Liver (tissue), 9 donors: ENCODE measurements around the gene MPRIP. TPM values are rescaled to one million over a fixed set of nuclear protein-coding genes. Genes with fewer than 3 reads are reported as not detected.

ENCODE experiments used
- DNase-seq: peaks from one replicate; pipeline ENCODE4 v3.0.0-alpha.2; 2017; ENCODE audit warnings: low spot score
- H3K27ac ChIP-seq, 2 donors: one replicate each; pipeline ENCODE4 v1.7.0; 2013; ENCODE audit warnings: inconsistent platforms in 2 of 2, low read length in 2 of 2, control low read depth in 1 of 2, low read depth in 1 of 2, mild to moderate bottlenecking in 1 of 2
- H3K27me3 ChIP-seq, 4 donors: one replicate each; pipeline versions ENCODE4 v1.6.1 to v1.7.0; 2013; ENCODE audit warnings: low read length in 3 of 4, inconsistent platforms in 1 of 4, mild to moderate bottlenecking in 1 of 4, moderate library complexity in 1 of 4; ENCODE audit not compliant: control insufficient read depth in 4 of 4, insufficient read depth in 4 of 4
- H3K36me3 ChIP-seq, 4 donors: one replicate each; pipeline versions ENCODE4 v1.6.1 to v1.7.0; 2013; ENCODE audit warnings: low read length in 3 of 4, mild to moderate bottlenecking in 3 of 4, low read depth in 1 of 4, moderate library complexity in 1 of 4; ENCODE audit not compliant: control insufficient read depth in 4 of 4, insufficient read depth in 3 of 4
- H3K4me1 ChIP-seq, 4 donors: one replicate each; pipeline versions ENCODE4 v1.6.1 to v1.7.0; 2013; ENCODE audit warnings: low read length in 3 of 4, mild to moderate bottlenecking in 3 of 4, moderate library complexity in 1 of 4; ENCODE audit not compliant: control insufficient read depth in 4 of 4, insufficient read depth in 4 of 4
- H3K4me3 ChIP-seq, 3 donors: one replicate each; pipeline versions ENCODE4 v1.6.1 to v1.7.0; 2013; ENCODE audit warnings: low read length in 3 of 3, control low read depth in 1 of 3, low read depth in 1 of 3, mild to moderate bottlenecking in 1 of 3
- H3K9ac ChIP-seq, 2 donors: one replicate each; pipeline ENCODE4 v1.7.0; 2013; ENCODE audit warnings: low read length in 2 of 2, mild to moderate bottlenecking in 2 of 2, moderate library complexity in 2 of 2, control low read depth in 1 of 2, low read depth in 1 of 2
- H3K9me3 ChIP-seq, 4 donors: one replicate each; pipeline versions ENCODE4 v1.6.1 to v1.7.0; 2013; ENCODE audit warnings: low read length in 3 of 4; ENCODE audit not compliant: control insufficient read depth in 4 of 4
- EGR1 ChIP-seq, 2 donors: IDR thresholded peaks; 2 replicates each; pipeline ENCODE4 v1.6.1; 2016 to 2018; ENCODE audit warnings: antibody characterized with exemption in 2 of 2, low read depth in 2 of 2
- GABPA ChIP-seq, 2 donors: IDR thresholded peaks in 1 of 2; conservative IDR thresholded peaks in 1 of 2; 2 replicates each; pipeline ENCODE4 v1.6.1; 2016; ENCODE audit warnings: antibody characterized with exemption in 2 of 2, mild to moderate bottlenecking in 1 of 2, moderate library complexity in 1 of 2
- HNF4A ChIP-seq, 2 donors: conservative IDR thresholded peaks; 2 replicates each; pipeline ENCODE4 v1.6.1; 2016; ENCODE audit warnings: antibody characterized with exemption in 2 of 2, mild to moderate bottlenecking in 2 of 2
- HNF4G ChIP-seq: IDR thresholded peaks from 2 replicates; pipeline ENCODE4 v1.6.1; 2016; ENCODE audit warnings: antibody characterized with exemption
- JUND ChIP-seq, 2 donors: IDR thresholded peaks; 2 replicates each; pipeline ENCODE4 v1.6.1; 2016; ENCODE audit warnings: antibody characterized with exemption in 2 of 2
- NR2F2 ChIP-seq: IDR thresholded peaks from 2 replicates; pipeline ENCODE4 v1.6.1; 2016; ENCODE audit warnings: antibody characterized with exemption
- RAD21 ChIP-seq, 2 donors: IDR thresholded peaks; 2 replicates each; pipeline ENCODE4 v1.6.1; 2016; ENCODE audit warnings: antibody characterized with exemption in 2 of 2, mild to moderate bottlenecking in 2 of 2
- SP1 ChIP-seq: IDR thresholded peaks from 2 replicates; pipeline ENCODE4 v1.6.1; 2018; ENCODE audit warnings: antibody characterized with exemption, mild to moderate bottlenecking
- TAF1 ChIP-seq: conservative IDR thresholded peaks from 2 replicates; pipeline ENCODE4 v1.6.1; 2016; ENCODE audit warnings: antibody characterized with exemption, mild to moderate bottlenecking
- YY1 ChIP-seq: IDR thresholded peaks from 2 replicates; pipeline ENCODE4 v1.6.1; 2016; ENCODE audit warnings: antibody characterized with exemption, mild to moderate bottlenecking
- WGBS: extraction: QIAGEN DNeasy Blood & Tissue Kit; methylation state at CpG from one replicate; pipeline ENCODE4 v1.1.7; 2013; 5-methylcytosine and 5-hydroxymethylcytosine counted together
- polyA plus RNA-seq, 2 donors: library from polyadenylated mRNA; stranded (reverse) in 1 of 2; unstranded in 1 of 2; fragments of 200-250 nt in 1 of 2; fragments of >200 nt in 1 of 2; fragmentation: Nextera tagmentation in 1 of 2; extraction: Ambion mirVana in 1 of 2; gene quantifications; one replicate each; pipeline versions ENCODE4 v1.2.1 to v1.2.3, GENCODE V29; 2013 to 2015
- total RNA-seq, 2 donors: library from RNA; depleted of rRNA; stranded (reverse); fragments of >200 nt; gene quantifications; one replicate each; pipeline ENCODE4 v1.2.3, GENCODE V29; 2014
- TF ChIP-seq, protein P1 (sequence below): IDR thresholded peaks from 2 replicates; pipeline ENCODE4 v1.6.1; 2016; ENCODE audit warnings: antibody characterized with exemption, mild to moderate bottlenecking
- TF ChIP-seq, protein P2 (sequence below): fragments of 150-350 bp; IDR thresholded peaks from 2 replicates; pipeline ENCODE4 v1.5.1; 2017; ENCODE audit warnings: improper control_type of control experiment, low read depth, low read length; ENCODE audit not compliant: missing input control
- TF ChIP-seq, protein P3 (sequence below): IDR thresholded peaks from 2 replicates; pipeline ENCODE4 v1.6.1; 2016; ENCODE audit warnings: antibody characterized with exemption
- donor health status: healthy.
- donor health status: healthy.
- donor health status: healthy.
- donor health status: healthy.
- donor health status: healthy.

Gene MPRIP
- total and polyA plus RNA-seq, 4 donors, result 21.2 to 61.9 (median 34.7) TPM

DNA sequence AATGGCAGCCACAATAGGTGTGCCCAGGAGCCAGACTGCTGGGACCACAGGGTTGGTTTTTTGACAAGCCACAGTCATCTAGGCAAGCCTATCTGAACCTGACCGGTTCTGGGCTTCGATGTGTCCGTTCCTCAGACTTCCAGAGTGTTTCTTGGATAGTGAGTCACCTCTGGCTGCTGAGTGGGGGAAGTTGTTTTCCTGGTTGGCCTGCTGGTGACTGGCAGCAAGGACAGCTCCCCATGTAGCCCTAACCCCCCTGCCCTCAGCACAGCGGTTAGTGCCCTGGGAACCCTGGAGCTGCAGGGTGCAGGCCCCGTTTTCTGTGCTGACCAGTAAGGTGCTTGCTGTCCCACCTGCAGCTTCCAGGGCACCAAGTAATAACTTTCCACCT lies 98.3 kb downstream of the MPRIP start (continued):
- TF ChIP-seq, protein P1, sequence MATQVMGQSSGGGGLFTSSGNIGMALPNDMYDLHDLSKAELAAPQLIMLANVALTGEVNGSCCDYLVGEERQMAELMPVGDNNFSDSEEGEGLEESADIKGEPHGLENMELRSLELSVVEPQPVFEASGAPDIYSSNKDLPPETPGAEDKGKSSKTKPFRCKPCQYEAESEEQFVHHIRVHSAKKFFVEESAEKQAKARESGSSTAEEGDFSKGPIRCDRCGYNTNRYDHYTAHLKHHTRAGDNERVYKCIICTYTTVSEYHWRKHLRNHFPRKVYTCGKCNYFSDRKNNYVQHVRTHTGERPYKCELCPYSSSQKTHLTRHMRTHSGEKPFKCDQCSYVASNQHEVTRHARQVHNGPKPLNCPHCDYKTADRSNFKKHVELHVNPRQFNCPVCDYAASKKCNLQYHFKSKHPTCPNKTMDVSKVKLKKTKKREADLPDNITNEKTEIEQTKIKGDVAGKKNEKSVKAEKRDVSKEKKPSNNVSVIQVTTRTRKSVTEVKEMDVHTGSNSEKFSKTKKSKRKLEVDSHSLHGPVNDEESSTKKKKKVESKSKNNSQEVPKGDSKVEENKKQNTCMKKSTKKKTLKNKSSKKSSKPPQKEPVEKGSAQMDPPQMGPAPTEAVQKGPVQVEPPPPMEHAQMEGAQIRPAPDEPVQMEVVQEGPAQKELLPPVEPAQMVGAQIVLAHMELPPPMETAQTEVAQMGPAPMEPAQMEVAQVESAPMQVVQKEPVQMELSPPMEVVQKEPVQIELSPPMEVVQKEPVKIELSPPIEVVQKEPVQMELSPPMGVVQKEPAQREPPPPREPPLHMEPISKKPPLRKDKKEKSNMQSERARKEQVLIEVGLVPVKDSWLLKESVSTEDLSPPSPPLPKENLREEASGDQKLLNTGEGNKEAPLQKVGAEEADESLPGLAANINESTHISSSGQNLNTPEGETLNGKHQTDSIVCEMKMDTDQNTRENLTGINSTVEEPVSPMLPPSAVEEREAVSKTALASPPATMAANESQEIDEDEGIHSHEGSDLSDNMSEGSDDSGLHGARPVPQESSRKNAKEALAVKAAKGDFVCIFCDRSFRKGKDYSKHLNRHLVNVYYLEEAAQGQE, result no peak
- TF ChIP-seq GABPA (IDR thresholded peaks at IDR 0.05 in 1 of 2, conservative IDR thresholded peaks at IDR 0.05 in 1 of 2), result no peak
- no peak for TF ChIP-seq JUND (IDR thresholded peaks at IDR 0.05)
- TF ChIP-seq TAF1, result no peak

DNA sequence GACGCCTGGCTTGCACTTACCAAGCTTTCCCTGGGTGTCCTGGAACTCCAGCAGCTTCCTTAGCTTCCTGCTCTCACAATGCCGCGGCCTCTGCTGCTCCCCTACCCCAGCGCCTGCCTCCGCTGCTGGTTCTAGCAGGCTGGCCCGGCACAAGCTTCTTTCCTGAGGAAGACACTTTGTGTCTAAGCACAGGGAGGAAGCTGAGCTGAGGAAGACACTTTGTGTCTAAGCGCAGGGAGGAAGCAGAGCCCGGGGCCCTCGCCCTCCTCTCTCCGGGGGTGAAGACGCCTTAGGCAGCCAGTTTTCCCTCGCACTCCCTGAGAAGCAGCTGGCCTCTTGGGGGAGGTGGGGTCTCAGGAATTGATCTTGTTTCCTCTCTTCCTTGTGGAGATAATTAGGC lies 99.0 kb downstream of the MPRIP start:
- Histone ChIP-seq H3K27ac (no peak overlapping the region), H3K9me3 (no peaks in the 10 kb centered on the region), H3K9ac (no peak overlapping the region), H3K36me3 (peaks cover 6 to 75% (median 28%) of the 10 kb centered on the region in 4 donors), H3K4me1 (no peaks in the 10 kb centered on the region), H3K27me3 (no peaks in the 10 kb centered on the region), H3K4me3 (no peak overlapping the region)
- 73% methylated on average over 12 of the region's 12 CpGs for WGBS
- TF ChIP-seq HNF4G (no peak), JUND (IDR thresholded peaks at IDR 0.05) (no peak), RAD21 (IDR thresholded peaks at IDR 0.05) (no peak), YY1 (no peak), NR2F2 (no peak), GABPA (IDR thresholded peaks at IDR 0.05 in 1 of 2, conservative IDR thresholded peaks at IDR 0.05 in 1 of 2) (no peak), TAF1 (no peak)
- TF ChIP-seq, protein P2, sequence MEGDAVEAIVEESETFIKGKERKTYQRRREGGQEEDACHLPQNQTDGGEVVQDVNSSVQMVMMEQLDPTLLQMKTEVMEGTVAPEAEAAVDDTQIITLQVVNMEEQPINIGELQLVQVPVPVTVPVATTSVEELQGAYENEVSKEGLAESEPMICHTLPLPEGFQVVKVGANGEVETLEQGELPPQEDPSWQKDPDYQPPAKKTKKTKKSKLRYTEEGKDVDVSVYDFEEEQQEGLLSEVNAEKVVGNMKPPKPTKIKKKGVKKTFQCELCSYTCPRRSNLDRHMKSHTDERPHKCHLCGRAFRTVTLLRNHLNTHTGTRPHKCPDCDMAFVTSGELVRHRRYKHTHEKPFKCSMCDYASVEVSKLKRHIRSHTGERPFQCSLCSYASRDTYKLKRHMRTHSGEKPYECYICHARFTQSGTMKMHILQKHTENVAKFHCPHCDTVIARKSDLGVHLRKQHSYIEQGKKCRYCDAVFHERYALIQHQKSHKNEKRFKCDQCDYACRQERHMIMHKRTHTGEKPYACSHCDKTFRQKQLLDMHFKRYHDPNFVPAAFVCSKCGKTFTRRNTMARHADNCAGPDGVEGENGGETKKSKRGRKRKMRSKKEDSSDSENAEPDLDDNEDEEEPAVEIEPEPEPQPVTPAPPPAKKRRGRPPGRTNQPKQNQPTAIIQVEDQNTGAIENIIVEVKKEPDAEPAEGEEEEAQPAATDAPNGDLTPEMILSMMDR, result no peak
- TF ChIP-seq, protein P3, sequence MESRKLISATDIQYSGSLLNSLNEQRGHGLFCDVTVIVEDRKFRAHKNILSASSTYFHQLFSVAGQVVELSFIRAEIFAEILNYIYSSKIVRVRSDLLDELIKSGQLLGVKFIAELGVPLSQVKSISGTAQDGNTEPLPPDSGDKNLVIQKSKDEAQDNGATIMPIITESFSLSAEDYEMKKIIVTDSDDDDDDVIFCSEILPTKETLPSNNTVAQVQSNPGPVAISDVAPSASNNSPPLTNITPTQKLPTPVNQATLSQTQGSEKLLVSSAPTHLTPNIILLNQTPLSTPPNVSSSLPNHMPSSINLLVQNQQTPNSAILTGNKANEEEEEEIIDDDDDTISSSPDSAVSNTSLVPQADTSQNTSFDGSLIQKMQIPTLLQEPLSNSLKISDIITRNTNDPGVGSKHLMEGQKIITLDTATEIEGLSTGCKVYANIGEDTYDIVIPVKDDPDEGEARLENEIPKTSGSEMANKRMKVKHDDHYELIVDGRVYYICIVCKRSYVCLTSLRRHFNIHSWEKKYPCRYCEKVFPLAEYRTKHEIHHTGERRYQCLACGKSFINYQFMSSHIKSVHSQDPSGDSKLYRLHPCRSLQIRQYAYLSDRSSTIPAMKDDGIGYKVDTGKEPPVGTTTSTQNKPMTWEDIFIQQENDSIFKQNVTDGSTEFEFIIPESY, result no peak
- DNase-seq, result no peak

DNA sequence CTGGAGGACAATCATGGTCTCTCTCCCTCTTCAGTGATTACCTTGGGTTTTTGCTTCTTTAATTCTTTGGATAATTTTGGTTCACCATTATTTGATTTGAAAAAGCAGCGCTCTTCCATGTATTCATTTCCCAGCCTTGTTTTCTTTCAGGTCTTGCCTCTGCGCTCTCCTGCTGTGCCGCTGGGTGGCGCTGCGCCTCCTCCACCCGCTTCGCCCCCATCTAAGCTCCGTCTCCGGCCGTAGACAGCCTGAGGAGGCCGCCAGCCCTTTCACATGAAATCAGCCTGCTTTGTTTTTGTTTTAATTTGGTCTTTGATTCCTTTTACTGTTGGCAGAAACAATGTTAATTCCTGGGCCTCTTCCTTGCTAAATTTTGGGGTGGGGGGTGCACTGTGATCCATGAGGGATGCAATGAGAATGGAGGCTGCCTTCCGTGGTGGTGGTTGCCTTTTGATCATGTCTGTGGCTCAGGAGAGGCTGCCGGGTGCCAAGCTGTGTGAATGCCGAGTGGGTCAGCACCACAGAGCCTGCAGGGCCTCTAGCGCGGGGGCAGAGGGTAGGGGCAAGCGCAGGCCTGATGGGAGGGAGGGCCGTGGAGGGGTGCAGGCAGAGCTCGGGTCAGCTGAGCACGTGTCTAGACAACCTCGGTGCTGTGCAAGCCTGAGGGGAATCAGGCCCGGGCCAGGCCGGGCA lies 99.7 kb downstream of the MPRIP start:
- Histone ChIP-seq H3K4me1 (no peaks in the 10 kb centered on the region), H3K36me3 (peaks cover 6 to 77% (median 28%) of the 10 kb centered on the region in 4 donors), H3K27ac (no peak overlapping the region), H3K4me3 (no peak overlapping the region), H3K9me3 (no peaks in the 10 kb centered on the region), H3K9ac (no peak overlapping the region), H3K27me3 (no peaks in the 10 kb centered on the region)
- WGBS, result 75% methylated on average over 23 of the region's 23 CpGs
- no peak for DNase-seq
- TF ChIP-seq RAD21 (IDR thresholded peaks at IDR 0.05) (peak; percentile 66 to 82), EGR1 (IDR thresholded peaks at IDR 0.05; ENCODE audit: low read depth in 2 of 2) (no peak), SP1 (no peak), JUND (IDR thresholded peaks at IDR 0.05) (no peak), HNF4A (conservative IDR thresholded peaks at IDR 0.05) (no peak), HNF4G (no peak)
- TF ChIP-seq, protein P3, result no peak
- TF ChIP-seq, protein P2, result peak; percentile 53
